OCI-LY7 (cell line): Measurements from ENCODE around the gene RNF123. TPM values are rescaled to one million over a fixed set of nuclear protein-coding genes. Genes with fewer than 3 reads are reported as not detected.

Source experiments
- BruUV-seq: library from RNA; stranded (reverse); fragments of 400-500 nt; replicated peaks from 2 replicates; lab custom pipeline; 2021; lab: Mats Ljungman, UMichigan
- CTCF ChIA-PET: fragments of 300-600 bp; sonication (Branson Sonifier 250); formaldehyde crosslinking; loops from one replicate; lab custom pipeline; 2022; ENCODE audit warnings: antibody characterized with exemption; ENCODE audit not compliant: unreplicated experiment; lab: Charles Lee
- POLR2A ChIA-PET: fragments of 300-600 bp; sonication (Branson Sonifier 250); formaldehyde crosslinking; loops from one replicate; lab custom pipeline; 2022; ENCODE audit warnings: antibody characterized with exemption; lab: Charles Lee
- DNase-seq: peaks from one replicate; pipeline ENCODE4 v3.0.0-alpha.2; 2015; ENCODE audit warnings: low spot score
- H2AFZ ChIP-seq: fragments of 200-600 bp; sonication (generic), shearing (Covaris generic); 2 replicates; pipeline ENCODE4 v1.6.1; 2014; ENCODE audit warnings: mild to moderate bottlenecking, antibody characterized with exemption, low read length, moderate library complexity
- H3K27ac ChIP-seq: fragments of 200-600 bp; sonication (generic); 2 replicates; pipeline ENCODE4 v1.5.1; 2014; ENCODE audit warnings: mixed run types, low read depth, mild to moderate bottlenecking, moderate library complexity, low read length, inconsistent platforms; ENCODE audit not compliant: poor library complexity, severe bottlenecking
- H3K36me3 ChIP-seq: fragments of 200-600 bp; sonication (generic); 2 replicates; pipeline ENCODE4 v1.6.1; 2014; ENCODE audit warnings: mild to moderate bottlenecking, antibody characterized with exemption, low read length, moderate library complexity, mixed read lengths; ENCODE audit not compliant: insufficient read depth
- H3K4me1 ChIP-seq: fragments of 200-600 bp; sonication (generic); 2 replicates; pipeline ENCODE4 v1.5.1; 2014; ENCODE audit warnings: mild to moderate bottlenecking, low read length; ENCODE audit not compliant: insufficient read depth, poor library complexity, severe bottlenecking
- H3K4me2 ChIP-seq: fragments of 200-600 bp; sonication (generic); 2 replicates; pipeline ENCODE4 v1.6.1; 2014; ENCODE audit warnings: mild to moderate bottlenecking, low read length
- H3K4me3 ChIP-seq: fragments of 200-600 bp; sonication (generic); 2 replicates; pipeline ENCODE4 v1.5.1; 2014; ENCODE audit warnings: mild to moderate bottlenecking, low read depth, low read length; ENCODE audit not compliant: poor library complexity, severe bottlenecking
- H3K79me2 ChIP-seq: fragments of 200-600 bp; sonication (generic); 2 replicates; pipeline ENCODE4 v1.6.1; 2016; ENCODE audit warnings: low read depth, mild to moderate bottlenecking, low read length, moderate library complexity, mixed read lengths; ENCODE audit not compliant: insufficient read depth
- H3K9me2 ChIP-seq: fragments of 200-600 bp; sonication (generic); 2 replicates; pipeline ENCODE4 v1.6.1; 2016; ENCODE audit warnings: mild to moderate bottlenecking, low read length, mixed read lengths; ENCODE audit not compliant: insufficient read depth
- H3K9me3 ChIP-seq: fragments of 200-600 bp; sonication (generic); 2 replicates; pipeline ENCODE4 v1.6.1; 2014; ENCODE audit warnings: mild to moderate bottlenecking, mixed run types, low read length, mixed read lengths
- H4K20me1 ChIP-seq: fragments of 200-600 bp; sonication (generic); 2 replicates; pipeline ENCODE4 v1.6.1; 2014; ENCODE audit warnings: mild to moderate bottlenecking, antibody characterized with exemption, low read length, moderate library complexity, mixed read lengths; ENCODE audit not compliant: insufficient read depth
- EZH2phosphoT487 ChIP-seq: fragments of 200-600 bp; sonication (generic); IDR thresholded peaks from 2 replicates; pipeline ENCODE4 v1.6.1; 2018; ENCODE audit warnings: low read depth, borderline replicate concordance, mild to moderate bottlenecking, mixed run types, antibody characterized with exemption, low read length, moderate library complexity, mixed read lengths
- intact Hi-C: fragments of 100-400 bp; cut with micrococcal nuclease; formaldehyde crosslinking; loops from one replicate; pipeline ENCODE4 v1.10.0; 2022; ENCODE audit not compliant: unreplicated experiment
- total RNA-seq, 2 experiments: library from RNA; depleted of rRNA in 1 of 2; stranded (reverse); fragments of >200 nt in 1 of 2; shearing (Covaris generic) in 1 of 2; gene quantifications; 2 replicates each; pipeline ENCODE4 v1.2.3, GENCODE V29; 2014 to 2022
- TF ChIP-seq, protein P1 (sequence below): fragments of 200-600 bp; sonication (generic); conservative IDR thresholded peaks from 2 replicates; pipeline ENCODE4 v1.5.1; 2014; ENCODE audit warnings: mild to moderate bottlenecking, antibody characterized with exemption, low read length, moderate library complexity, mixed read lengths

RNF123 gene
- total RNA-seq, 2 experiments from 2014 or later: 20.8 to 48.4 TPM

DNA sequence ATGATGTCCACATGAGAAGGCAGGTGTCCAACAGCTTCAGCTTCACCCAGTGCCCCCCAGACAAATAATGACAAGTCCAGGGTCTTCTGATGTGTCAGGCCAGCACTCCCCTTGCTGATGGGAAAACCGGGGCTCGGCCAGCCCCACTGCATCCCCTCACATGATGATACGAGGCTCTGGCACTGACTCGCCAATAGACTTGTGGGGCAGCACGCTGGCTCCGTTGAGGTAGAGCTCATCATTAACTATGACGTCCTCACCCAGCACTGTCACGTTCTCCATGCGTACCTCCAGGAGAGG is 32.2 kb downstream of the RNF123 start:
- intact Hi-C loops: no loop called here
- peaks cover 62% of the 10 kb centered on the region for H3K36me3 ChIP-seq
- H3K4me3 ChIP-seq: no peak overlapping the region
- H3K9me2 ChIP-seq: no peaks in the 10 kb centered on the region
- H4K20me1 ChIP-seq: no peaks in the 10 kb centered on the region
- peaks cover 13% of the 10 kb centered on the region; the same call in 1 of the 2 replicates for H3K79me2 ChIP-seq
- no peaks in the 10 kb centered on the region for H3K9me3 ChIP-seq
- H3K4me1 ChIP-seq: peaks cover 35% of the 10 kb centered on the region
- H3K4me2 ChIP-seq: no peak overlapping the region
- H3K27ac ChIP-seq: no peak overlapping the region
- POLR2A ChIA-PET: no interaction called here
- TF ChIP-seq, protein P1, sequence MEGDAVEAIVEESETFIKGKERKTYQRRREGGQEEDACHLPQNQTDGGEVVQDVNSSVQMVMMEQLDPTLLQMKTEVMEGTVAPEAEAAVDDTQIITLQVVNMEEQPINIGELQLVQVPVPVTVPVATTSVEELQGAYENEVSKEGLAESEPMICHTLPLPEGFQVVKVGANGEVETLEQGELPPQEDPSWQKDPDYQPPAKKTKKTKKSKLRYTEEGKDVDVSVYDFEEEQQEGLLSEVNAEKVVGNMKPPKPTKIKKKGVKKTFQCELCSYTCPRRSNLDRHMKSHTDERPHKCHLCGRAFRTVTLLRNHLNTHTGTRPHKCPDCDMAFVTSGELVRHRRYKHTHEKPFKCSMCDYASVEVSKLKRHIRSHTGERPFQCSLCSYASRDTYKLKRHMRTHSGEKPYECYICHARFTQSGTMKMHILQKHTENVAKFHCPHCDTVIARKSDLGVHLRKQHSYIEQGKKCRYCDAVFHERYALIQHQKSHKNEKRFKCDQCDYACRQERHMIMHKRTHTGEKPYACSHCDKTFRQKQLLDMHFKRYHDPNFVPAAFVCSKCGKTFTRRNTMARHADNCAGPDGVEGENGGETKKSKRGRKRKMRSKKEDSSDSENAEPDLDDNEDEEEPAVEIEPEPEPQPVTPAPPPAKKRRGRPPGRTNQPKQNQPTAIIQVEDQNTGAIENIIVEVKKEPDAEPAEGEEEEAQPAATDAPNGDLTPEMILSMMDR: no peak
- no peak for TF ChIP-seq EZH2phosphoT487
- no peak for DNase-seq
- CTCF ChIA-PET: no interaction called here
- BruUV-seq: TSS peak; percentile 37
- H2AFZ ChIP-seq: no peak overlapping the region

DNA sequence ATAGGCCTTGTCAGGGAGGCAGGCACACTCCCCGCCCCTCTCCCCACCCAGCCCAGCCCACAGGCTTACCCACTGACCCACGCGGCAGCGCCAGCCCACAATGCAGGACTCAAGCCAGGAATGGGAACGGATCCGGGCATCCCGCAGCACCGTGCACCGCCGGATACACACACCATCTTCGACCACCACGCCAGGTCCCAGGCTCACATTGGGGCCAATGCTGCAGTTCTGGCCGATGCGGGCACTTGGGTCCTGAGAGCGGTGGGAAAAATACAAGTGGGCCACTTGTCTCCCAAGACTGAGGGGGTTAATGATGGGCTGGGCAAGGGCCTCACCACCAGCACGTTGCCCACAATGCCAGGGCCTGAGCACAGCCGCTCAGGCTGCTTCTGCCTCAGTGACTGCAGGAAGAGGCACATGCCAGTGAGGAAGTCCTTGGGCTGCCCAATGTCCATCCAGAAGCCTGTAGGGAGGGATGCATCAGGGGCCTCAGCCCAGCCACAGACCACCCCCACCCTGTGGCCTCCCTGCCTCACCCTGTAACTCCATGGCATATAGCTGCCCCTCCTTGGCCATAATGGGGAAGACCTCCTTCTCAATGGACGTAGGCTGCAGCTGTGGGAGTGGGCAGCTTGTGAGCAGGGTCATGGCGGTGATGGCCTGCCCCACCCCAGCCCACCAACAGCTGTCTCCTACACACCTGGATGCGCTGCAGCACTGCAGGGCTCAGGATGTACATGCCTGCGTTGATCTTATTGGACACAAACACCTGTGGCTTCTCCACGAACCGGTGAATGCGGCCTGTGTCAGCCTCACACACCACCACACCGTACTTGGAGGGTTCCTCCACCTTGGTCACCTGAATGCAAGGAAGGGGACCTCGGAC is 32.8 kb downstream of the RNF123 start:
- intact Hi-C loops: no loop called here
- no peak for TF ChIP-seq EZH2phosphoT487
- TF ChIP-seq, protein P1: no peak
- CTCF ChIA-PET: no interaction called here
- no TSS peak for BruUV-seq
- Histone ChIP-seq H3K9me3 (no peaks in the 10 kb centered on the region), H3K4me2 (peak overlapping the region; percentile 81), H3K4me3 (peak overlapping the region; percentile 93), H3K27ac (no peak overlapping the region), H3K9me2 (no peaks in the 10 kb centered on the region), H3K36me3 (peaks cover 65% of the 10 kb centered on the region), H2AFZ (no peak overlapping the region), H3K4me1 (peaks cover 41% of the 10 kb centered on the region), H4K20me1 (no peaks in the 10 kb centered on the region), H3K79me2 (peaks cover 13% of the 10 kb centered on the region; the same call in 1 of the 2 replicates)
- POLR2A ChIA-PET: no interaction called here
- DNase-seq: no peak

GRCh38 chr3:49722896-49723295 is 33.5 kb downstream of the RNF123 start:
- no peak overlapping the region for H2AFZ ChIP-seq
- CTCF ChIA-PET: no interaction called here

More at GRCh38 chr3:49722896-49723295, 33.5 kb downstream of the RNF123 start:
- intact Hi-C loops: no loop called here
- no TSS peak for BruUV-seq
- Histone ChIP-seq H3K27ac (peak overlapping the region; percentile 72), H3K9me3 (no peaks in the 10 kb centered on the region), H3K36me3 (peaks cover 69% of the 10 kb centered on the region), H3K4me3 (peak overlapping the region; percentile 93), H4K20me1 (no peaks in the 10 kb centered on the region), H3K4me2 (peak overlapping the region; percentile 81), H3K4me1 (peaks cover 48% of the 10 kb centered on the region), H3K9me2 (no peaks in the 10 kb centered on the region), H3K79me2 (peaks cover 13% of the 10 kb centered on the region; the same call in 1 of the 2 replicates)
- DNase-seq: no peak
- TF ChIP-seq, protein P1: no peak
- no peak for TF ChIP-seq EZH2phosphoT487
- POLR2A ChIA-PET: interaction anchor here (0.6 kb wide), 1 partner anchor 11 kb away, joined by 5 read pairs; no protein-coding TSS in a partner anchor
